Prostate gland (tissue), 2 donors: ENCODE measurements around the gene FGG.

Source experiments
- POLR2A ChIP-seq: fragments of 450-650 bp; IDR thresholded peaks from one replicate; pipeline ENCODE4 v1.6.1; 2016; ENCODE audit warnings: antibody characterized with exemption, mild to moderate bottlenecking
- POLR2AphosphoS5 ChIP-seq: sonication (generic); formaldehyde crosslinking; IDR thresholded peaks from one replicate; pipeline ENCODE4 v1.6.1; 2017; ENCODE audit warnings: antibody characterized with exemption
- TF ChIP-seq, protein P1 (sequence below), 4 experiments: fragments of 200-600 bp in 2 of 4; fragments of 450-650 bp in 2 of 4; sonication (generic) in 2 of 4; IDR thresholded peaks; 1 replicate in 3 of 4; 2 replicates in 1 of 4; pipeline ENCODE4 v1.5.1; 2016 to 2019; ENCODE audit warnings: antibody characterized with exemption in 4 of 4, mild to moderate bottlenecking in 2 of 4, moderate library complexity in 2 of 4

DNA sequence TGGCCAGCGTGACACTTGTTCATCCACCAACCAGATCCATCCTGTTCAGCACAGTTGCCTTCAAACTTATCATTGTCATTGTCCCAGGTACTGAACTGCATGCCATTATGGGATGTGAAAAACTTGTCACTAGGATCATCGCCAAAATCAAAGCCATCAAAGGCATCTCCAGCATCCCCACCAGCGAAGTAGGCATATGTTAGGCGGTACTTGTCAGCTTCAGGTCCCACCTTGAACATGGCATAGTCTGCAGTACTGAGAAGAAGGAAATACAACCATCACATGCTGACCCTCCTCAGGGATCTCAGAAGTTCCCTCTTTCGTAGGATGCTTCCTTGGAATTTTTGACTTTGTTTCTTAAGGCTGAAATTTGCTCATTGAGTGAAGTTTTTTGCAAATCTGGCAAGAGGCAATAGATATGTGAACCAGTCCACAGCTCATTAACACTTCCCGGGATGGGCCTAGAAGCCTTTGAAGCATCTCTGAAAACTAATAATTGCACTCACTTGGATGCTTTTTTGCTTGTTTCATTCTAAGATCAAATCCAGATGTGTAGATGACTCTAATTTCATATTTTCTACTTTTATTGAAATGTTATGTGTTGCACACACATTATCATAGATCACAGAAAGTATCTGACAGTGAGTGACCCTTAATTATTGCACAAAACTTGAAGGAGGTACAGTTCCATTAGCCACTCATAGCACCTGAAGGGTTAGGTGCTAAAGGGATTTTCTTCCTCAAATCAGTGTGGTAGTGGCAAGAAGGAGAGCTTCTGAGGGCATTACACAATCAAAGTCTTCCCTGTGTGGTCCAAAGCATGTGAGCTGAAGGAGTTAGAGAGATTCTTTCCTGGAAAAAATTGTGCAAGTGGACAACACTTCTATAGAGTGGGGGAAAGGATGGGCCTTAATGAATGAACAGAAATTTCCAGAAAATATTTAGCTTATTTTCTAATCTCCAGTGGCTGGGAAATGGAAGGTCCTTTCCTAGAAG is 5.4 kb downstream of the FGG start:
- TF ChIP-seq, protein P1, sequence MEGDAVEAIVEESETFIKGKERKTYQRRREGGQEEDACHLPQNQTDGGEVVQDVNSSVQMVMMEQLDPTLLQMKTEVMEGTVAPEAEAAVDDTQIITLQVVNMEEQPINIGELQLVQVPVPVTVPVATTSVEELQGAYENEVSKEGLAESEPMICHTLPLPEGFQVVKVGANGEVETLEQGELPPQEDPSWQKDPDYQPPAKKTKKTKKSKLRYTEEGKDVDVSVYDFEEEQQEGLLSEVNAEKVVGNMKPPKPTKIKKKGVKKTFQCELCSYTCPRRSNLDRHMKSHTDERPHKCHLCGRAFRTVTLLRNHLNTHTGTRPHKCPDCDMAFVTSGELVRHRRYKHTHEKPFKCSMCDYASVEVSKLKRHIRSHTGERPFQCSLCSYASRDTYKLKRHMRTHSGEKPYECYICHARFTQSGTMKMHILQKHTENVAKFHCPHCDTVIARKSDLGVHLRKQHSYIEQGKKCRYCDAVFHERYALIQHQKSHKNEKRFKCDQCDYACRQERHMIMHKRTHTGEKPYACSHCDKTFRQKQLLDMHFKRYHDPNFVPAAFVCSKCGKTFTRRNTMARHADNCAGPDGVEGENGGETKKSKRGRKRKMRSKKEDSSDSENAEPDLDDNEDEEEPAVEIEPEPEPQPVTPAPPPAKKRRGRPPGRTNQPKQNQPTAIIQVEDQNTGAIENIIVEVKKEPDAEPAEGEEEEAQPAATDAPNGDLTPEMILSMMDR (IDR thresholded peaks at IDR 0.05) = no peak
- no peak for TF ChIP-seq POLR2A
- TF ChIP-seq POLR2AphosphoS5 = no peak
